GM18873 (cell line): Measurements from ENCODE around the gene TMEM242.

Source experiments
- ATAC-seq: cut with Tn5 transposase; IDR thresholded peaks from one replicate; pipeline ENCODE4 v1.9.1; 2021; ENCODE audit warnings: mild to moderate bottlenecking, moderate library complexity, moderate number of reproducible peaks; ENCODE audit not compliant: unreplicated experiment, low FRiP score

TMEM242 gene

DNA sequence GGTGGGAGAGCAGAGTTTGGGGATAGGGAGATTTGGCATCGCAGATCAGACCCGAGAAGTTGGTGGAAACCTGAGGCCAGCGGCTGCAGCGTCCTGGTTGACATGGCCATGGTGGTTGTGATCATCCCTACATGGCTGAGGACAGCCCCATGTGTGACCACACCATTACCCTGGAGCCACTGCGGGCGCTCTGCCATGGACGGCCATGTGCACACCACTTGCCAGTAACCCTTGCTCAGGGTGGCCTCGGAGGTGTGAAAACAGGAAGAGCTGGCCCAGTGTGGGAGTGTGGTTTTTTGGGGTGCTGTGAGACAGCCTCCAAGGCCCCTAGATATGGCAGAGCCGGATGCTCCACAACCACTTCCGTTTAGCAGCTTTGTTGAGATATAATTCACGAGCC lies 64.4 kb downstream of the TMEM242 start:
- no peak for ATAC-seq

DNA sequence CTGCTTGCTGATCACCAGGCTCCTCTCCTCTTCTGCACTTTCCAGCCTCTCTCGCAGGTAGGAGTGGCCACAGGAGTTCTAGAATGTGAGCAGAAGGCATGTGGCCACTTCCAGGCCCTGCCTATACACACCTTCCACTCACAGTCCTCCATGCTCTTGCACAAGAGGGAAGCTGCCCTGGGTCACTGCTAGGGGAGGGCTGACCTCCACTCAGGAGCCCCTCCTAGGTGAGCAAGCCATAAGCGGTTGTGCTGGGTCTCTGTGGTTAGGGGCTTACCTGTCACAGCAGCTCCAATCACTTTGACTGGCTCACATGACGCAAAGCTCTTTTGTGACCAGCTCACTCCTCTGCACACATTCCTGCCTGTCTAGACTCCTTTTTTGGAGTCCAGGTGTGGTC lies 68.2 kb downstream of the TMEM242 start:
- no peak for ATAC-seq

DNA sequence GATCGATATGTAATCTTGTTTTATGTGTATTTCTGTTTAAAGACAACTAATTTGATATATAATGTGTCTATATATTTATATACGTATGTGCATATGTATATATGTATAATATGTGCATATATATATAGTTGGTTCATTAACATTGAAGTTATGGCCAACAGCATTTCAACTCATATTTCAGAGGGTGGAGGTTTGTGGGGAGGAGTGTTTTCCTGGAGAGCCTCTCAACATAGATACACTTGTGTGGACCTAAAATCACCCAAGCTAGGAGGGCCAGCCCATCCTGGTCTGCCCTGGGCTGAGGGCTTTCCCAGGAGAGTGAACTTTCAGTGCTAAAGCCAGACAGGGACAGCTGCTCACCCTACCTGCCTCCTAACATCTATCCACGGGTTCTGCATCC lies 68.8 kb downstream of the TMEM242 start:
- ATAC-seq: no peak

DNA sequence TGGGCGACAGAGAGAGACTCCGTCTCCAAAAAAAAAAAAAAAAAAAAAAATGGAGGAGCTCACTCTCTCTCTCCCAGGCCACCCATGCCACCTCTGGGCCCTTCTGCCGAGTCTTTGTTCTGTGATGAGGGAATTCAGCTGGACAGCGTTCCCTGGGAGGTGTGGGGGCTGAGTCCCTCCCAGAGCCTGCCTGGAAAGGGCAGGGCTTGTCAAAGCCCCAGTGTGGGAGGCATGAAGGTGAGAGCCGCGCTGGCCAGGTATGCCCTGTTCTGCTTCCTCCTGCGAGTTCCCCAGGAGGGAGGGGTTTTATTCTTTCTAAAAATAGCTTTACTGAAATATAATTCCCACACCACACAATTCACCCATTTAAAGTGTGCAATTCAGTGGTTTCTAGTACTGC lies 69.6 kb downstream of the TMEM242 start:
- ATAC-seq: no peak

DNA sequence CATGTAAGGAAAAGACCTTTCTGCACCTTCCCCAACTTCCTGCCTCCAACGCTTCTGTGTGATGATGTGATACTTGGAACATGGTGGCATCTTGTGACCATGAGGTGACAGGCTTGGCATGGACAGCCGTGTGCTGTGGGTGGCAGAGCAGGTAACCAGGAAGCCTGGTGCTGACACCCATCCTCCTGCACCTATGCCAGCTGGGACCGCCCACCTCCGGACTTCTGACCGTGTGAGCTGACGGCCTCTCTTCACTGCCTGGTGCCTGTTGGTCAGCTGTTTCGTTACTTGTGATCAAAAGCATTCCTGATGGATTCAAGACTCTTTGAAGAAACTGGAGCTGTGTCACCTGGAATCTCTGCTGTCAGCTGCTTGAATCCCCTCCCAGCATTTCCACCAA lies 70.3 kb downstream of the TMEM242 start:
- no peak for ATAC-seq

DNA sequence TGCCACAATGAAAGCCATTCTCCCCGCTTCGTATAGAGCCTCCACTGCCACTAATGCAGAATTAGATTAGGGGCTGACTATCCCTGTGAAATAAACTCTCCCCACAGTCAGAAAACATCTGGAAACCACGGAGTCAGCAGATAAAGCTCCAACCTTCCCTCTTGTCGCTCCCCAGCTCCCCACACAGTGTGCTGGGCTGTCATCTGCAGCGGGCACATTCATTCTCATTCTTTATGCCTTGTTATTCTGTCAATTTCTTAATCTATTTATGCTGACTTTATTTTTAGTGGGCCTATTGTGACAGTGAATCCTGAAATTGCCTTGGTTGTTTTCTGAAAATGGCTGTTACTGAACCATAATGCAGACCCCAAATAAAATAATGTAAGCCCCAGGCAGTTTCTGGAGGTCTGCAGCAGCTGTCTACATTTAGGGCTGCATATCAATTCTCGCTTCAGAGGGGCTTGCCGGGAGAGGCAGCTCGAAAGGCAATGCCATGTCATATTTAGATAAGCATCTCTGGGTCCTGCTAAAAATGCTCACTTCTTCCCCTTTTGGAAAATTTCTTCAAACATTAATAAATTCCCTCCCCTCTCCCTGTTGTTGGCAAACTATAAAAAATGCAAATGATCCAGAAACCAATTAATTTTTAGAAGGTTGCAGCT lies 71.6 kb downstream of the TMEM242 start:
- no peak for ATAC-seq

DNA sequence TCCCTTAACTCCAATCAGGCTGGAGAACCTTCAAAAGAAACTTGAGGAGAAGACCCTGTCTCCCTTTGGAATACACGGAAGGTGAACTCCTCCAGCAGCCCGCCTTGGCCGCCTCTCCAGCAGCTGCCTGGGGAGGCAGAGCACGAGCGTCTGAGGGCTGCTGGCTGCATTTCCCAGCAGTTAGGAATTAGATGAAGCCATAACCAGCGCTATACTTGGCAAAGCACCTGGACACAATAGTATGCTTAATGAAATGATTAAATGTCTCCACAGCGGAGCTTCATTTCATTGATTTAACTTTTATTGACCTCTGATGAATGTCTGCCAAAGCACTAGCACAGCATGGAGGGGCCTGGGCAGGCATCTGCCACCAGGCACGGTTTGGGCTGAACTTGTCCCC lies 73.5 kb downstream of the TMEM242 start:
- no peak for ATAC-seq

DNA sequence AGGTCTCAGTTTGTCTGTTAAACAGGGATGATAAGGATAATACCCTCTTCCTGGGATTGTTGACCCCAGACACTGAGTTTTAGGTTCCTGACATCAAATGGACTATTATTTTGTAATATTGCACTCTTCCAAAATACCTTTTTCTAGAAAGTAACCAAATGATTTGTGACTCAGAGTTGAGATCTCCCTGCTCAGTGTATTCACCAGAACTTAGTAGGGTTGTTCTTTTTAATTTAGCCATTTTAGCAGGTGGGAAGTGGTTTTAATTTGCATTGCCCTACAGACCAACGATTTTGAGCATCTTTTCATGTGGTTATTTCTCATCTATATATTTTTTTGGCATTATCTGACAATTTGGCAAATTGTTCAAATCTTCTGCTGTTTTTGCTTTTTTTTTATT lies 75.1 kb downstream of the TMEM242 start:
- no peak for ATAC-seq

DNA sequence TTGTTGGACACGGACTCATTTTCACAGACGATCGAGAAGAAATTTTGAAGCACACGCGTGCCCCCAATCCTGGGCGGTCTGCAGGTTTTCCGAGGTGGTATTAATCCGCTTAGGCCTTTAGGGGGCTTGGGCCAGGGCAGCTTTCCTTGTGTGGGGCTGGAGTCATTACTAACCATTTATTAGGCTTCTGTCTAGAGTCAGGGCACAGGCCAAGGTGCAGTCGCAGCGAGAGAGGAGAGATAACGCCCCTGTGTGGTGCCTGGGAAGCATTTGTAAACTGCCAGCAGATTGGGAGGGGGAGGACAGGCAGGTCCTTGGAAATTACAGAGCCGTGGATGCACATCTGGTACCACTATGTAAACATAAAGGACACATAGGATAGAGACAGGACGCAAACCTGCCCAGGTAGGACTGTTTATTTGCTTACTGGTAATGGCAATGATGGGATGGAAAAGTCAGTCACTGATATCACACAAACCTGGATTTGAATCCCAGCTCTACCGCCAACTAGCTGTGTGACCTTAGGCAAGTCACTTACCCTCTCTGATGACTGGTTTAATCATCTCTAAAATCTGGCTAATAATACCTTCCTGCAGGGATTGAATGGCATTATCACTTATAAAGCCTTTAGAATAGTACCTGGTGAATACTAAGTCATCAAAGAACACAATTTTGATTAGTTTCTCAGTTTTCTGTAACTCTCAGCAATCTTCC lies 76.4 kb downstream of the TMEM242 start:
- ATAC-seq: no peak

DNA sequence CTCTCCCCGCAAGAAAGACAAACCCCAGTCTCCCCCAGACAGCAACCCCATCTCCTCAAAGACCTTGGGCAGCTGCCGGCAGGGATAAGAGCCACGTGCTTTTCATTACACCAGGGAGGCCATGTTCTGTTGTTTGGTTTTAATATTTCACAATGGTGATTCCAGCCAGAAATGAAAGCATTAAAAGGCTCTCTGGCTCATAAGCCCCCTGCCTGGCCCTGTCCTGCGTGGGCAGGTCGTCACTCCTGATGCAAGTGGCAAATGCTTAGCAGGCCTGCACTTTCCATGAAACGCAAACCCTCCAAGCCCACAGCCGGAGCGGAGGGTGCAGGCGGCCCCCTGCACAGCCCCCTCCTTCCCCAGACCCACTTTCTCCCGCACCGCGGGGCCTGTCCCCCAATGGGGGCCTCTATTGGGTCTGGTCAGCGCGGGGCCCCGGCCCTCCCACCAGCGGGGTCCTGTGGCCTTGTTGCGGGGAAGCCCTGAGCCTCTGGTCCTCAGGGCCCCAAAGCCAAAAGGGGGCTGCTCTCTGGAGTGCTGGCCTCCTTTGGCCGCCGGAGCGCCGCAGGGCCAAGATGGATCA lies 77.2 kb downstream of the TMEM242 start:
- no peak for ATAC-seq

DNA sequence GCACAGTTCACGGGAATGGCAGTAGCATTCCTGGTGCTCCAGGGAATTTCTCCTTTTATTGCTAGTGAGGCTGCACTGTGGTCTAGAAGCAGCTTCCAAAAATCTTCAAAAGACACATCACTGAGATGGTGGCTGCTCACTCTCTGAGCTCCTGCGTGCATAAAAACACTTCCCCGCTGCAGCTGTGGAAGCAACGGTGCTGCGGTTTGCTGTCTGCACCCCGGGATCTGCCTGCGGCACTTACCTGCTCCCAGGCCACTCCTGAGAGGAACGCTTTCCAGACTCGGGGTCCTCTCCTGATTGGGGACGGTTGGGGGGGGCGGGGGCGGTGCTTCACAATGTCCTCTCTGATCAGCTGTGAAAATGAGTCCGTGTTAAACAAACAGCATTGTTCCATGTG lies 77.9 kb downstream of the TMEM242 start:
- no peak for ATAC-seq

DNA sequence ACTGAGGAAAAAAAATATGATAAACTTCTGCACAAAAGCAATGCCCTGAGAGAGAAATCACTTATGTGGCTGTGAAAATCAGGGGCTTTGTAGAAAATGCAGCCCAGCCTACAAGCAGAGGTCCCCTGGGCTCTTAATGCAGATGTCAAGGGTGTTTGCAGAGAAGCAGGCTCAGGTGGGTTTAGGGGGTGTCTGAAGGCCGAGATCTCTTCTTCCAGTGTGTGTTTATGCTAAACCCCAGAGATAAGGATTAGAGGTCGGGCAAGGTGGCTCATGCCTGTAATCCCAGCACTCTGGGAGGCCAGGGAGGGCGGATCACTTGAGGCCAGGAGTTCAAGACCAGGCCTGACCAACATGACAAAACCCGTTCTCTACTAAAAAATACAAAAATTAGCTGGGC lies 78.5 kb downstream of the TMEM242 start:
- no peak for ATAC-seq

DNA sequence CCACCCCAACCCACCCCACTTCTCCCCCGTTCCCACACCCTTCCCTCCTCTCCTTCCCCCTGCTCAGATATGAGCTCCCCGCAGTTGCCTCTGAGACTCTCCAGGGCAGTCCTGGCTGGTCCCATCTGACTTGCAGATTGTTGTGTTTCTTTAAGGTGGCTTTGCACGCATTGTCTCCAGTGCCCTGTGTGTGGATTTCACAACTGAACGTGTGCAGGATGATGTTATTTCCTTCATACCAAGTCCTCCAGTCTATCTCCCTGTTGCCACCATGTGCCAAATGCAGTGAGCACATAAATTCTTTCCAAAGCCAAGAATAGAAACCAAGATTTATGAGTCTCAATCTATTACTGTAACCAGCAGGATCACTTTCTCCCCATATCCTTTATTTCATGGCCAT lies 79.1 kb downstream of the TMEM242 start:
- ATAC-seq: no peak

DNA sequence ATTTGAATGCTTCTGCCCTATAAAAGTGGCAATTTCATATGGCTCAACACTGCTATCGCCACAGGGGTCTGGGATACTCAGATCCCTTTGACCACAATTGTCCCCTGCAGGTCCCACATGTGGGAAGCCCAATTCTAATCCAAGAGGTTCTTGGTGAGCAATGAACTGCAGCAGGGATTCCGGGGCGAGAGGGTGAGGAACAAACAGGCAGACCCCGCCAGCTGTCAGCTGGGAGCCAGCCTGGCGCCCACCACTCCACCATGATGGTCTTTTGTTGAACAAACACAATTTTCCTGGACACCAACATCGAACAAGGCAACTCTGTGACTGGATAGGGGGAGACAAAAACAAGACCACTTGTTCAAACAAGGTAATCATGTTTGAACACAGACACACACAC lies 80.5 kb downstream of the TMEM242 start:
- ATAC-seq: no peak

DNA sequence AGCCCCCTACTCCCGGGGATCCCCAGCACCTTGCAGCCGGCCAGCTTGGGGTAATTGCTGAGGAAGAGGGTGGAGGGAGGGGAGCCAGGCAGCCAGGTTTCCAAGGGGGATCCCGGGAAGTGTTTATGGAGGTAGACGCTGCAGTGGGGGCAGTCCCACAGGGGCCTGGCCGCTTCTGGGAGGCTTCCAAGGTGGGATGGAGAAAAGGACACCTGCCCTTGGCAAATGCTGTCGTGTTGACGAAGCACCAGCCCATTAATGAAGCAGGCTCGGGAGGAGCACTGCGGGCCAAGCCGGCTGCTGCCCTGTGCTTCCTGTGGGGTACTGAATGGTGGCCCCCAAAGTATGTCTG lies 82.4 kb downstream of the TMEM242 start:
- ATAC-seq: no peak

DNA sequence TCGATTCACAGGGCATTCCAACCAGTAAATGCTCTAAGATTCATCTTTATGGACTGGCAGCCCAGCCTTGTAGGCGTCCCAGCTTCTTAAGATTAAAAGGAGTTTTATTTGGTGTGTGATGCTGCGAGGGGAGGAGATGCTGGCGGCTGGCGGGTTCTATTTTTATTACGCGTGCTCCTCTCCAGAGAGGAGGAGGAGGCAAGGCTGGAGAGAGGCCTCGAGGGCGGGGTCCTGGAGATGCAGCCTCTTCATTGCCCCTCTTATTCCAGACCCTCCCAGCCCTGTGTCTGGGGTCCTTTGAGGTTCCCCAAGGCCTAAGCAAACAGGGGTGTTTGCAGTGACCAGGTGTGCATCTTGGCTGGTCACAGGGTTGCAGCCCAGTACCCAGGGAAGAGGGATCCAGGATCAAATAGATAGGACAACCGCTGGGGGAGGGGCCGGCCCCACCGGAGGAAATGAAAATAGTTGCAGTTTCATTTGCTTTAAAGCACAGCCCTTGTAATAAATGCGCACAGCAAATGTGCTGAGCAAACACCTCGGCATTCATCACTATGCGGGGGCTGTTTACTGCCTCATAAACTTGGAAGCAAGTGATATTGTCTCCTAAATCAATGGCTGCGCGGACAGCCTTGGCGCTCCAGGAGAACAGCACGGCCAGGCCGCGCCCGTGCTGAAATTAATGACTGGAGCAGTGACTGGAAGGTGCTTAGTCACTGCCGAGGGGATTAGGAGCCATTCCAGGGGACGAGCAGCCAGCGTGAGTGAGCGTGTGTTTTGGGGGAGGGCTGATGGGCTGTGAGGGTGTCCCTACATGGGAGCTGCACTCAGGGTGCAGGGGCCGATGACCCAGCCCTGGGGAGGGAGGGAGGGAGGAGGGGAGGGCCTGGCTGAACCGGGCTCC lies 83.0 kb downstream of the TMEM242 start:
- ATAC-seq: no peak

DNA sequence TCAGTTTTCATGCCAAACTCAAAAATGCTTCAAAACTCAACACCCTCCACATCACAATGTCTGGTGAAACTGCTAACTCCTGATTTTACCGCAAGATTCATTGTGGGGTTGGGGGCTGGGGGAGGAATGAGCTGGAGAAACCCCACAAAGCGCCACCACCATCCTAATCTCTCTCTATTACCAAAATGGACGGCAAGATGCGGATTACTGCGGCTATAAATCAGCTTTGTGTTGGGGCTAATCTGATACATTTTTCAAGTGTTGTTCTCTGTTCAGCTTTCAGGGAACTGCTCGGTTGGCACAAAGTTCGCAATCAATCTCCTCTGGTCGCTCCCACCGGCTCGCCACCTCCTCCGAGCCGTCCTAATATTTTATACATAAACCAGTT lies 83.7 kb downstream of the TMEM242 start:
- no peak for ATAC-seq
